Thyroid gland (tissue), 4 donors: Measurements from ENCODE around the gene EIF4A3.

Source experiments
- POLR2A ChIP-seq, 2 donors: fragments of 450-650 bp; IDR thresholded peaks; one replicate each; pipeline ENCODE4 v1.6.1; 2017; ENCODE audit warnings: antibody characterized with exemption in 2 of 2, mild to moderate bottlenecking in 2 of 2, moderate library complexity in 1 of 2
- TF ChIP-seq, protein P1 (sequence below), 6 experiments: fragments of 200-600 bp in 3 of 6; fragments of 450-650 bp in 3 of 6; sonication (generic) in 3 of 6; IDR thresholded peaks; one replicate each; pipeline ENCODE4 v1.5.1; 2016 to 2019; ENCODE audit warnings: antibody characterized with exemption in 6 of 6, mild to moderate bottlenecking in 2 of 6, inconsistent platforms in 1 of 6, moderate library complexity in 1 of 6

DNA sequence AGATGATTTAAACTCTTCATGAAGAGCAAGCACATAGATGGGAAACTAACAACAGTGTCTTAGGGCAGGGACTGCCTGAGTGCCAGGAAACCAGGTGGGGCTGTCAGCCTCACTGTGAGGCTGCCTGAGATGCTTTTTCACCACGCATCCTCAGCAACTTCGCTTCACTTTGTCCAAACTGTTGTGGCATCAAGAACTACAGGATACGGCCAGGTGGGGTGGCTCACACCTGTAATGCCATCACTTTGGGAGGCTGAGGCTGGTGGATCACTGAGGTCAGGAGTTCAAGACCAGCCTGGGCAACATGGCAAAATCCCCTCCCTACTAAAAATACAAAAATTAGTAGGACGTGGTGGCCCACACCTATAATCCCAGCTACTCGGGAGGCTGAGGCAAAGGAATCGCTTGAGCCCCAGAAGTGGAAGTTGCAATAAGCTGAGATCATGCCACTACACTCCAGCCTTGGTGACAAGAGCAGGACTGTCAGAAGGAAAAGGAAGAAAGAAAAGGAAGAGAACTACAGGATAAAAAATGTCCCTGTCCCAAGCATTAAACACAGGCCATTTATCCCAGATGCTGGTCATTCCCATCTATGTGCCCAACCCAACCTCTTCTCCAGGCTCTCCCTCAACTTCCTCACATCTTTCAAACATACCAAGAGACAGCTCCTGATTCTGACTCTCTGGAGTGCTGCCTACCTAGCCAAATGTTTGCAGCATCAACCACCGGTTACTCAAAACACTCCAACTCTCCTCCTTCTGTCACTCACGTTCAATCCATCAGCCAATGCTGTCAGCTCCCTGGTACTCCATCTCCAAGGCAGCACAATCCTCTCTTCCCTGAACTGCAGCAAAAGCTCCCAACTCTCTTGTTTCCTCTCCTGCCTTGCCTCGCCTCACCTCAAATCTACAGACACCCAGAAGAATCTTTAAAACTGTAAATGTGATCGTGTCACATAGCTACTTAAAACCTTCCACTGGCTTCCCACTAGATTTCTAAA lies 1.6 kb downstream of the EIF4A3 start:
- TF ChIP-seq, protein P1, sequence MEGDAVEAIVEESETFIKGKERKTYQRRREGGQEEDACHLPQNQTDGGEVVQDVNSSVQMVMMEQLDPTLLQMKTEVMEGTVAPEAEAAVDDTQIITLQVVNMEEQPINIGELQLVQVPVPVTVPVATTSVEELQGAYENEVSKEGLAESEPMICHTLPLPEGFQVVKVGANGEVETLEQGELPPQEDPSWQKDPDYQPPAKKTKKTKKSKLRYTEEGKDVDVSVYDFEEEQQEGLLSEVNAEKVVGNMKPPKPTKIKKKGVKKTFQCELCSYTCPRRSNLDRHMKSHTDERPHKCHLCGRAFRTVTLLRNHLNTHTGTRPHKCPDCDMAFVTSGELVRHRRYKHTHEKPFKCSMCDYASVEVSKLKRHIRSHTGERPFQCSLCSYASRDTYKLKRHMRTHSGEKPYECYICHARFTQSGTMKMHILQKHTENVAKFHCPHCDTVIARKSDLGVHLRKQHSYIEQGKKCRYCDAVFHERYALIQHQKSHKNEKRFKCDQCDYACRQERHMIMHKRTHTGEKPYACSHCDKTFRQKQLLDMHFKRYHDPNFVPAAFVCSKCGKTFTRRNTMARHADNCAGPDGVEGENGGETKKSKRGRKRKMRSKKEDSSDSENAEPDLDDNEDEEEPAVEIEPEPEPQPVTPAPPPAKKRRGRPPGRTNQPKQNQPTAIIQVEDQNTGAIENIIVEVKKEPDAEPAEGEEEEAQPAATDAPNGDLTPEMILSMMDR (IDR thresholded peaks at IDR 0.05), result no peak
- no peak for TF ChIP-seq POLR2A (IDR thresholded peaks at IDR 0.05)
